ENCODE measurements around the gene SUMF2. TPM values are rescaled to one million over a fixed set of nuclear protein-coding genes. Genes with fewer than 3 reads are reported as not detected.
A peak's percentile ranks its signal among the peaks of the same experiment; 100 is the strongest.
"Not testable (repeated sequence)": the region's sequence is repeated elsewhere in the genome, so short reads cannot be mapped to it uniquely, and the experiment has no call there.

The SUMF2 gene
- total RNA-seq, 2 experiments from 2014 or later: 128 to 133 TPM

DNA sequence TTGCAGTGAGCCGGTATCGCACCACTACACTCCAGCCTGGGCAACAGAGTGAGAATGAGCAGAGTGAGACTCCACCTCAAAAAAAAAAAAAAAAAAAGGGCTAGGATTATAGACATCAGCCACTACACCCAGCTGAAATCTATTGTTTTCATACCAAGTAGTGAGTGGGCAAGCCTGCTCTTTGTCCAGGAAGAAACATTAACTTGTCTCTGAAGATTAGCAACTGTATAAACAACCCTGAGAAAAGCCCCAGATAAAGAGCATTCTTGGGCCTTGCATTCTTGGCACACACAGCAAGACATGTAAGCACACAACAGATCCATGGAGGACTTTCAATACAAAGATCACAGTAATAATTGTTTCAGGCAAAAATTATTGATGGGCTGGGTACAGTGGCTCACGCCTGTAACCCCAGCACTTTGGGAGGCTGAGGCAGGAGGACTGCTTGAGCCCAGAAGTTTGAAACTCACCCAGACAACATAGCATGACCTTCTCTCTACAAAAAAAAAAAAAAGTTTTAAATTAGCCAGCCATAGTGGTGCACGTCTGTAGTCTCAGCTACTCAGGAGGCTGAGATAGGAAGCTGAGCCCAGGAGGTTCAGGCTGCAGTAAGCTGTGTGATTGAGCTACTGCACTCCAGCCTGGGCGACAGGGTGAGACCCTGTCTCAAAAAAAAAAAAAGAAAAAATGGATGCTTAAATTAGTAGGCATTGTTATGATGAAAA lies 17.2 kb upstream of the SUMF2 start:
- no peak overlapping the region for H3K27ac Mint-ChIP-seq
- POLR2A ChIA-PET: interaction anchor here (0.6 kb wide), 1 partner anchor 512 kb away, joined by 3 read pairs; no protein-coding TSS in a partner anchor

DNA sequence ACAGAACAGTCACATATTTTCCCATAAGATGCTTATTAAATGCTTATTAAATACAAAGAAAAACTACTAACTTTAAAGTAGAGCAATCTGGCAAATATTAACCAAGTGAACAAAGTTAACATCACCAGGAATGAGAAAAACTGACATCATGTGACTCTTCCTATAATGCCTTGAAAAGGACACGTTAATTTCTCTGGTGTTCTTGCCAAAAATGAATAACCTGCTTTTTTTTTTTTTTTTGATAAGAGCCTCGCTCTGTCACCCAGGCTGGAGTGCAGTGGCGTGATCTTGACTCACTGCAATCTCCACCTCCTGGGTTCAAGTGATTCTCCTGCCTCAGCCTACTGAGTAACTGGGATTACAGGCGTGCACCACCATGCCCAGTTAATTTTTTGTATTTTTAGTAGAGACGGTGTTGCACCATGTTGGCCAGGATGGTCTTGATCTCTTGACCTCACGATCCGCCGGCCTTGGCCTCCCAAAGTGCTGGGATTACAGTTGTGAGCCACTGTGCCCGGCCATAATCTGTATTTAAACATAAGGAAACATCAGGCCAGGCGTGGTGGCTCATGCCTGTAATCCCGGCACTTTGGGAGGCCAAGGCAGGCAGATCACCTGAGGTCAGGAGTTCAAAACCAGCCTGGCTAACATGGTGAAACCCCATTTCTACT lies 16.5 kb upstream of the SUMF2 start:
- not testable (repeated sequence) for H3K36me3 Mint-ChIP-seq (ENCODE audit: low read depth); H3K4me3 Mint-ChIP-seq; H3K27ac Mint-ChIP-seq; DNase-seq; H3K27me3 Mint-ChIP-seq; H3K9me3 Mint-ChIP-seq
- CTCF ChIA-PET: interaction anchor here (0.6 kb wide), 2 partner anchors 24 to 89 kb away, joined by 3 to 4 read pairs; no protein-coding TSS in a partner anchor
- POLR2A ChIA-PET: interaction anchor here (0.6 kb wide), 1 partner anchor 513 kb away, joined by 3 read pairs; no protein-coding TSS in a partner anchor
- peaks cover 21% of the 10 kb centered on the region for H3K4me1 Mint-ChIP-seq

More for the DNA sequence above, 17.2 kb upstream of the SUMF2 start:
- Mint-ChIP-seq H3K27me3 (no peaks in the 10 kb centered on the region), H3K36me3 (ENCODE audit: low read depth) (no peaks in the 10 kb centered on the region), H3K4me1 (peaks cover 18% of the 10 kb centered on the region), H3K9me3 (no peaks in the 10 kb centered on the region), H3K4me3 (no peak overlapping the region)
- CTCF ChIA-PET: interaction anchor here (0.6 kb wide), 2 partner anchors 24 to 89 kb away, joined by 3 to 4 read pairs; no protein-coding TSS in a partner anchor
- no peak for DNase-seq

- Mint-ChIP-seq H3K4me1 (peaks cover 27% of the 10 kb centered on the region), H3K36me3 (ENCODE audit: low read depth) (peaks cover 7% of the 10 kb centered on the region), H3K4me3 (no peak overlapping the region), H3K27me3 (no peaks in the 10 kb centered on the region), H3K27ac (no peak overlapping the region), H3K9me3 (no peaks in the 10 kb centered on the region)
- DNase-seq: no peak
- ChIA-PET CTCF (no interaction called here), POLR2A (no interaction called here)
These were observed 15.8 kb upstream of the SUMF2 start for GRCh38 chr7:56048245-56048644.

GRCh38 chr7:56048763-56049162 lies 15.3 kb upstream of the SUMF2 start:
- CTCF ChIA-PET: interaction anchor here (0.6 kb wide), 1 partner anchor 8 kb away, joined by 5 read pairs; no protein-coding TSS in a partner anchor
- DNase-seq, H3K27ac Mint-ChIP-seq, POLR2A ChIA-PET, H3K27me3 Mint-ChIP-seq, H3K4me3 Mint-ChIP-seq, H3K9me3 Mint-ChIP-seq: not testable (repeated sequence)
- peaks cover 31% of the 10 kb centered on the region for H3K4me1 Mint-ChIP-seq
- peaks cover 12% of the 10 kb centered on the region for H3K36me3 Mint-ChIP-seq (ENCODE audit: low read depth)

DNA sequence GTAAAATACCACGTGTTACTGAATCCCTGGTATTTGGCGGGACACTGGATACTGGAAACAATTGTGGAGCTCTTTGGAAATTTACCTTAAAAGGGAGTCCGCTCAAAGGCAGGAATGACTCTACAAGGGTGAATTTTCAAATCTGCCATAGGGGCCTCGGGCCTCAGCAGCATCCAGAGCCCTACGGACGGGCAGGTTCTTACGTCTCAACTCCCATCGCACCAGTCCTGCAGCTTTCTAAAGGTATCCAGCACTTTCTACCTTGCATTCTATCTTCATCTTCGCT lies 13.1 kb upstream of the SUMF2 start:
- no peak for DNase-seq
- CTCF ChIA-PET: interaction anchor here (1.0 to 1.8 kb wide), 4 partner anchors 13 to 24 kb away, joined by 3 to 9 read pairs (median 5); partner anchors contain the start of gene SUMF2
- H3K4me3 Mint-ChIP-seq: peak overlapping the region; percentile 98
- H3K9me3 Mint-ChIP-seq: no peaks in the 10 kb centered on the region
- H3K36me3 Mint-ChIP-seq (ENCODE audit: low read depth): peaks cover 32% of the 10 kb centered on the region
- peak overlapping the region; percentile 96 for H3K27ac Mint-ChIP-seq
- H3K27me3 Mint-ChIP-seq: no peaks in the 10 kb centered on the region
- H3K4me1 Mint-ChIP-seq: peaks cover 43% of the 10 kb centered on the region
- POLR2A ChIA-PET: interaction anchor here (1.0 kb wide), 1 partner anchor 13 kb away, joined by 3 read pairs; no protein-coding TSS in a partner anchor

DNA sequence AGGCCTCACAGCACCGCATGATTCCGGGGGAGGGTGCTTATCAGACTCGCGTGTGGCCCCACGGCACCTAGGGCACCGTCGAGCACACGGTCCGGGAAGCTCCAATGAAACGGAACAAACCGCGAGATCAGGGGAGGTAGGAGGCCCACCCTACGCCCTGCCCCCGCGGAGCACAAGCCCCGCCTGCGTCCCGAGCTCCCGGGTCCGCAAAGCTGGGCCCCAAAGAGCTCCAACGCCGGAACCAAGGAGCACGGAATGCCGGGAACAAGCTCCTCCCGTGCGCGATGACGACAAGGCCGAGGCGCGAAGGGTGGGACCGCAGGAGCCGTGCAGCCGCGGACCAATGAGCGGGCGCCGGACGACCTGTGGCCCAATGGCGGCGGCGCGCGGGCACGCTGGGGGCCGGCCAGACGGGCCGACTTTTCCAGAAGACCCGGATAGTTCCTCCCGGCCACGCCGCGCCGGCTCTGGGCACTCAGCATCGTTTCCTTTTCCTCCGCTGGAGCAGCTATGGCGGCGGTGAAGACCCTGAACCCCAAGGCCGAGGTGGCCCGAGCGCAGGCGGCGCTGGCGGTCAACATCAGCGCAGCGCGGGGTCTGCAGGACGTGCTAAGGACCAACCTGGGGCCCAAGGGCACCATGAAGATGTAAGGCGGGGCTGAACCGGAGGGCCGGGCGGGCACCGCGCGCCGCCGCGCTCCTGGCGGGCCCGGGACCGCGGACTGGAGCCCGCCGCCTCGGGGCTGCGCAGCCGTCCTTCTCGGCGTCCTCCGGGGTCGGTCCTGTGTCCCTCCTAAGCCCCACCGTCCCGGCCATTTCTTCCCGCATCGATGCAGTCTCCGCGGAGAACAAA lies 12.5 kb upstream of the SUMF2 start, which contains the start of the genes CCT6A and PSPH:
CCT6A (plus strand) TSS at position 427 of the 853 bp plus-strand sequence; CDS start at position 511, 84 bp downstream.
PSPH (minus strand) TSS at position 106 of the 853 bp plus-strand sequence. CDS start 30,232 bp downstream, outside the sequence.
- Mint-ChIP-seq H3K27me3 (no peaks in the 10 kb centered on the region), H3K27ac (peak within 1 kb of the TSS; percentile 96), H3K4me3 (peak within 1 kb of the TSS; percentile 98), H3K9me3 (no peaks in the 10 kb centered on the region), H3K4me1 (peaks cover 45% of the 10 kb centered on the region), H3K36me3 (ENCODE audit: low read depth) (peaks cover 36% of the 10 kb centered on the region)
- CTCF ChIA-PET: interaction anchor here (0.5 to 1.8 kb wide), 5 partner anchors 12 to 23 kb away, joined by 3 to 9 read pairs (median 5); partner anchors contain the start of gene SUMF2
- DNase-seq: peak; percentile 89
- POLR2A ChIA-PET: interaction anchor here (1.0 kb wide), 1 partner anchor 12 kb away, joined by 3 read pairs; no protein-coding TSS in a partner anchor

DNA sequence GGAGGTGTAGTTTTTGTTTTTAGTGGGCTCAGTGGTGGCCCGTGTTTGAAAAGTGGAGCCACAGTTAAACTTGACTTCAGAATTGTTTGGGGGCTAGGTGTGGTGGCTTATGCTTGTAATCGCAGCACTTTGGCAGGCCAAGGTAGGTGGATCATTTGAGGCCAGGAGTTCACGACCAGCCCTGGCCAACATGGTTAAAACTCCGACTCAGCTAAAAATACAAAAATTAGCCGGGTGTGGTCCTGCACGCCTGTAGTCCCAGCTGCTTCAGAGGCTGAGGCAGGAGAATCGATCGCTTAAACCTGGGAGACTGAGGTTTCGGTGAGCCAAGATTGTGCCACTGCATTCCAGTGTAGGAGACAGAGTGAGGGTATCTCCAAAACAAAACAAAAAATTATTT lies 10.7 kb upstream of the SUMF2 start:
- no peaks in the 10 kb centered on the region for H3K9me3 Mint-ChIP-seq
- CTCF ChIA-PET: interaction anchor here (1.5 kb wide), 1 partner anchor 20 kb away, joined by 10 read pairs; no protein-coding TSS in a partner anchor
- no peak overlapping the region for H3K27ac Mint-ChIP-seq
- H3K4me3 Mint-ChIP-seq: peak overlapping the region; percentile 98
- H3K4me1 Mint-ChIP-seq: peaks cover 49% of the 10 kb centered on the region
- POLR2A ChIA-PET: no interaction called here
- no peak for DNase-seq
- H3K36me3 Mint-ChIP-seq (ENCODE audit: low read depth): peaks cover 50% of the 10 kb centered on the region
- H3K27me3 Mint-ChIP-seq: no peaks in the 10 kb centered on the region

- H3K36me3 Mint-ChIP-seq (ENCODE audit: low read depth): peaks cover 55% of the 10 kb centered on the region
- CTCF ChIA-PET: interaction anchor here (1.5 kb wide), 1 partner anchor 20 kb away, joined by 10 read pairs; no protein-coding TSS in a partner anchor
- H3K27ac Mint-ChIP-seq: peak overlapping the region; percentile 27
- peaks cover 49% of the 10 kb centered on the region for H3K4me1 Mint-ChIP-seq
- no peak for DNase-seq
- no peaks in the 10 kb centered on the region for H3K27me3 Mint-ChIP-seq
- H3K4me3 Mint-ChIP-seq: peak overlapping the region; percentile 26
- POLR2A ChIA-PET: no interaction called here
- H3K9me3 Mint-ChIP-seq: no peaks in the 10 kb centered on the region
These were observed 10.1 kb upstream of the SUMF2 start for GRCh38 chr7:56053993-56054392.

- H3K27me3 Mint-ChIP-seq: no peaks in the 10 kb centered on the region
- peaks cover 43% of the 10 kb centered on the region for H3K4me1 Mint-ChIP-seq
- H3K4me3 Mint-ChIP-seq: no peak overlapping the region
- peaks cover 60% of the 10 kb centered on the region for H3K36me3 Mint-ChIP-seq (ENCODE audit: low read depth)
- ChIA-PET POLR2A (no interaction called here), CTCF (interaction anchor here (0.7 to 1.5 kb wide), 2 partner anchors 12 to 45 kb away, joined by 3 to 8 read pairs; no protein-coding TSS in a partner anchor)
- peak overlapping the region; percentile 65 for H3K27ac Mint-ChIP-seq
- no peaks in the 10 kb centered on the region for H3K9me3 Mint-ChIP-seq
- DNase-seq: no peak
These were observed 1.7 kb upstream of the SUMF2 start for GRCh38 chr7:56062382-56062781.

GRCh38 chr7:56063500-56063881 lies 595 bp upstream of the SUMF2 start:
- DNase-seq: no peak
- POLR2A ChIA-PET: interaction anchor here (0.9 kb wide), 1 partner anchor 12 kb away, joined by 3 read pairs; the partner anchor contains the start of genes CCT6A and PSPH
- peaks cover 52% of the 10 kb centered on the region for H3K36me3 Mint-ChIP-seq (ENCODE audit: low read depth)
- CTCF ChIA-PET: interaction anchor here (1.3 to 1.9 kb wide), 4 partner anchors 11 to 46 kb away, joined by 3 to 9 read pairs (median 7); partner anchors contain the start of genes CCT6A and PSPH
- no peaks in the 10 kb centered on the region for H3K9me3 Mint-ChIP-seq
- peak overlapping the region; percentile 94 for H3K4me3 Mint-ChIP-seq
- peaks cover 38% of the 10 kb centered on the region for H3K4me1 Mint-ChIP-seq
- no peaks in the 10 kb centered on the region for H3K27me3 Mint-ChIP-seq
- H3K27ac Mint-ChIP-seq: peak overlapping the region; percentile 98

DNA sequence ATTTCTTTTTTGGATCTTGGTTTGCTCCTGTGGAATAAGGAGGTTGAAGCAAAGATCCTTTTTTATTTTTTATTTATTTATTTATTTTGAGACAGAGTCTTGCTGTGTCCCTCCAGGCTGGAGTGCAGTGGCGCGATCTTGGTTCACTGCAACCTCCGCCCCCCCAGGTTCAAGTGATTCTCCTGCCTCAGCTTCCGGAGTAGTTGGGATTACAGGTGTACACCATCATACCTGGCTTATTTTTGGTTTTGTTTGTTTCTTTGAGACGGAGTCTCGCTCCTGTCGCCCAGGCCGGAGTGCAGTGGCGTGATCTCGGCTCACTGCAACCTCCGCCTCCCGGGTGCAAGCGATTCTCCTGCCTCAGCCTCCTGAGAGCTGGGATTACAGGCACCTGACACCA lies 2.3 kb downstream of the SUMF2 start:
- peaks cover 28% of the 10 kb centered on the region for H3K4me1 Mint-ChIP-seq
- CTCF ChIA-PET: interaction anchor here (1.4 kb wide), 3 partner anchors 8 to 17 kb away, joined by 3 to 5 read pairs (median 4); partner anchors contain the start of genes CCT6A and PSPH
- POLR2A ChIA-PET, H3K4me3 Mint-ChIP-seq, DNase-seq, H3K27me3 Mint-ChIP-seq, H3K27ac Mint-ChIP-seq, H3K9me3 Mint-ChIP-seq: not testable (repeated sequence)
- peaks cover 42% of the 10 kb centered on the region for H3K36me3 Mint-ChIP-seq (ENCODE audit: low read depth)

DNA sequence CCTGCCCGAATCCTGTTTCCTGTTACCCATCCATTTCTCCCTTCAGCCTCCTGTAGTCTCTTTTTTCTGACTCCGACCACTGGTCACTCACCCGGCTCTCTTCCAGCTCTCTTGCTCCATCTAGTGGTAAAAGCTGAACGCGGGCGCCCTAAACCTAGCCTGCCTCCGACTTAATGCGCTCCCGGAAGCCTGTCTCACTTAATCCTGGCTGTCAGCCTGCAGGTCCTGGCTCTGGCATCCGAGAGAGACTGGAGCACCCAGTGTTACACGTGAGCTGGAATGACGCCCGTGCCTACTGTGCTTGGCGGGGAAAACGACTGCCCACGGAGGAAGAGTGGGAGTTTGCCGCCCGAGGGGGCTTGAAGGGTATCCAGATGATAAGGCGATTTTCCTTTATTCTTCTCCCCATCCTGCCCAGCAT lies 10.3 kb downstream of the SUMF2 start:
- Mint-ChIP-seq H3K36me3 (ENCODE audit: low read depth) (peaks cover 24% of the 10 kb centered on the region), H3K27ac (no peak overlapping the region), H3K9me3 (no peaks in the 10 kb centered on the region), H3K27me3 (no peaks in the 10 kb centered on the region), H3K4me1 (peaks cover 6% of the 10 kb centered on the region), H3K4me3 (no peak overlapping the region)
- ChIA-PET POLR2A (interaction anchor here (0.6 kb wide), 1 partner anchor 12 kb away, joined by 4 read pairs; no protein-coding TSS in a partner anchor), CTCF (interaction anchor here (0.8 to 3.1 kb wide), 18 partner anchors 9 to 560 kb away, joined by 3 to 13 read pairs (median 4); partner anchors contain the start of genes CCT6A, PSPH and SUMF2)
- DNase-seq: peak; percentile 69
